ENCODE results near the gene PODXL. TPM values are rescaled to one million over a fixed set of nuclear protein-coding genes. Genes with fewer than 3 reads are reported as not detected.

Gene PODXL
- total RNA-seq, 2 experiments from 2014 or later, result 0.70 to 0.88 TPM

Other genes starting within 250 kb of the PODXL start
- 10 to 100 TPM; 32.4 to 36.7 TPM for gene MKLN1, start 228.8 kb downstream of the PODXL start, total RNA-seq